Measurements from ENCODE around the gene PIGV.
A peak's percentile ranks its signal among the peaks of the same experiment; 100 is the strongest.

The PIGV gene

DNA sequence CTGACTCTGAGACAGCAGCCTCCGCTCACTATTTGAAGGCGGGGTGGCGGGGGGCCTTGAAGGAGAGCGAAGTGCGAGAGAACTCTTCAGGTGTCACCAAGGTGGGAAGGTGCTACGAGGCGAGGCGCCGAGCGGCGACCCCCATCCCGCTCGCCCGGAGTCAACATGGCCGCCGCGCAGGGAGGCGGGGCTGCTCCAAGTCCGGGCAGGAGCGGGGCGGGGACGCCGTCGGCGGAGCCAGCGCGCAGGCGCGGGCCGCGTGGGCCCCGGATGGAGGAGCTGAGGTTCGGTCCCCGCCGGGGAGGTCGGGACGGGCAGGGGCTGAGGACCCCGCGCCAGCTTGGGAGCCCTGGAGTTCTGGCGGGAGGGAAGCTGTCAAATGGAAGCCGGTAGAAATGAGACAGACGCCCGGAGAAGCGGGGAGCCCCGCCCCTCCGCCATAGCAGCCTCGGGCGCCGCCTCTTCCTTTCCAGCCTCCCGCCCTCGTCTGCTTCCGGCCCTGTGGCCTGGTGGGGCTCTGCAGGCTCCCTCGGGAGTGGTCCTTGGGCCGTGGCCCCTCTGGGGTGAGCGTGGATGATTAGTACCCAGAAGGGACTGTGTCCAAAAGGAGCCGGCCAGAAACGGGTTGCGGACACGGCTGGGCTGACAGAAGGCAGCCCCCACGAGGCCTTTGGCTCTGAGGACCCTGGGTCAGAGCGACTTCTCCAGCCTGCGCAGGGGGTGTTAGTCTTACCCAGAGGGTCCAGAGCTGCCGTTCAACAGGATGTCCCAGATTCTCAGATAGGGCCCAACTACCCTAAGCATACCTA lies at the start of gene PIGV (continued):
- no peak for TF ChIP-seq ZNF362 (tag by site-specific recombination; IDR thresholded peaks at IDR 0.05)
- TF ChIP-seq ZNF112 (tag by site-specific recombination; IDR thresholded peaks at IDR 0.05), result no peak
- peak; percentile 100 for TF ChIP-seq ZXDB (tag by site-specific recombination; IDR thresholded peaks at IDR 0.05)
- TF ChIP-seq ZSCAN5A (tag by site-specific recombination; IDR thresholded peaks at IDR 0.05), result no peak
- no peak for TF ChIP-seq PRDM1 (tag by site-specific recombination; IDR thresholded peaks at IDR 0.05)
- peak; percentile 67 for TF ChIP-seq YY2 (tag by site-specific recombination; IDR thresholded peaks at IDR 0.05)
- TF ChIP-seq, protein P1, sequence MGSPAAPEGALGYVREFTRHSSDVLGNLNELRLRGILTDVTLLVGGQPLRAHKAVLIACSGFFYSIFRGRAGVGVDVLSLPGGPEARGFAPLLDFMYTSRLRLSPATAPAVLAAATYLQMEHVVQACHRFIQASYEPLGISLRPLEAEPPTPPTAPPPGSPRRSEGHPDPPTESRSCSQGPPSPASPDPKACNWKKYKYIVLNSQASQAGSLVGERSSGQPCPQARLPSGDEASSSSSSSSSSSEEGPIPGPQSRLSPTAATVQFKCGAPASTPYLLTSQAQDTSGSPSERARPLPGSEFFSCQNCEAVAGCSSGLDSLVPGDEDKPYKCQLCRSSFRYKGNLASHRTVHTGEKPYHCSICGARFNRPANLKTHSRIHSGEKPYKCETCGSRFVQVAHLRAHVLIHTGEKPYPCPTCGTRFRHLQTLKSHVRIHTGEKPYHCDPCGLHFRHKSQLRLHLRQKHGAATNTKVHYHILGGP (tag by site-specific recombination; IDR thresholded peaks at IDR 0.05), result no peak
- no peak for TF ChIP-seq ZNF585B (tag by site-specific recombination; IDR thresholded peaks at IDR 0.05)
- no peak for TF ChIP-seq ZNF658 (tag by site-specific recombination; IDR thresholded peaks at IDR 0.05)
- no peak for TF ChIP-seq OSR2 (tag by site-specific recombination; IDR thresholded peaks at IDR 0.05)
- TF ChIP-seq ZNF571 (tag by site-specific recombination; IDR thresholded peaks at IDR 0.05), result no peak
- TF ChIP-seq ZNF37A (tag by site-specific recombination; IDR thresholded peaks at IDR 0.05), result no peak
- no peak for TF ChIP-seq ZNF791 (tag by site-specific recombination; IDR thresholded peaks at IDR 0.05)
- no peak for TF ChIP-seq ZNF747 (tag by site-specific recombination; IDR thresholded peaks at IDR 0.05)
- no peak for TF ChIP-seq ZNF416 (tag by site-specific recombination; IDR thresholded peaks at IDR 0.05)
- no peak for TF ChIP-seq PRDM6 (tag by site-specific recombination; IDR thresholded peaks at IDR 0.05)
- TF ChIP-seq ZNF549 (tag by site-specific recombination; IDR thresholded peaks at IDR 0.05), result no peak
- TF ChIP-seq ZNF624 (tag by site-specific recombination; IDR thresholded peaks at IDR 0.05), result no peak
- TF ChIP-seq ZNF473 (tag by site-specific recombination; IDR thresholded peaks at IDR 0.05), result no peak
- TF ChIP-seq ZBTB8A (tag by site-specific recombination; IDR thresholded peaks at IDR 0.05), result peak; percentile 42; the same call in 1 of the 2 replicates
- no peak for TF ChIP-seq ZNF777 (tag by site-specific recombination; IDR thresholded peaks at IDR 0.05; ENCODE audit: borderline replicate concordance)
- no peak for TF ChIP-seq SALL2 (tag by site-specific recombination; IDR thresholded peaks at IDR 0.05; ENCODE audit: borderline replicate concordance)
- TF ChIP-seq KLF9 (tag by site-specific recombination; IDR thresholded peaks at IDR 0.05; ENCODE audit: low read depth), result peak; percentile 94; the same call in 1 of the 2 replicates
- TF ChIP-seq ZNF621 (tag by site-specific recombination; IDR thresholded peaks at IDR 0.05), result no peak
- TF ChIP-seq, protein P2, sequence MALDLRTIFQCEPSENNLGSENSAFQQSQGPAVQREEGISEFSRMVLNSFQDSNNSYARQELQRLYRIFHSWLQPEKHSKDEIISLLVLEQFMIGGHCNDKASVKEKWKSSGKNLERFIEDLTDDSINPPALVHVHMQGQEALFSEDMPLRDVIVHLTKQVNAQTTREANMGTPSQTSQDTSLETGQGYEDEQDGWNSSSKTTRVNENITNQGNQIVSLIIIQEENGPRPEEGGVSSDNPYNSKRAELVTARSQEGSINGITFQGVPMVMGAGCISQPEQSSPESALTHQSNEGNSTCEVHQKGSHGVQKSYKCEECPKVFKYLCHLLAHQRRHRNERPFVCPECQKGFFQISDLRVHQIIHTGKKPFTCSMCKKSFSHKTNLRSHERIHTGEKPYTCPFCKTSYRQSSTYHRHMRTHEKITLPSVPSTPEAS (tag by site-specific recombination; IDR thresholded peaks at IDR 0.05), result no peak
- no peak for TF ChIP-seq ZNF776 (tag by site-specific recombination; IDR thresholded peaks at IDR 0.05; ENCODE audit: borderline replicate concordance)
- TF ChIP-seq ZNF155 (tag by site-specific recombination; IDR thresholded peaks at IDR 0.05), result no peak
- TF ChIP-seq ZNF660 (tag by site-specific recombination; IDR thresholded peaks at IDR 0.05), result peak; percentile 77; the same call in 1 of the 2 replicates
- TF ChIP-seq YY1 (tag by site-specific recombination; IDR thresholded peaks at IDR 0.05), result peak; percentile 91
- TF ChIP-seq ZNF398 (tag by site-specific recombination; IDR thresholded peaks at IDR 0.05), result no peak
- no peak for TF ChIP-seq ZNF23 (tag by site-specific recombination; IDR thresholded peaks at IDR 0.05; ENCODE audit: borderline replicate concordance)
- TF ChIP-seq ZNF555 (tag by site-specific recombination; conservative IDR thresholded peaks at IDR 0.05), result no peak
- TF ChIP-seq ZNF221 (tag by site-specific recombination; IDR thresholded peaks at IDR 0.05; ENCODE audit: borderline replicate concordance), result no peak
